ENCODE data around the gene DIP2C. TPM values are rescaled to one million over a fixed set of nuclear protein-coding genes. Genes with fewer than 3 reads are reported as not detected.

Gene DIP2C
- total RNA-seq, 4 donors from 2014 or later, result 13.4 to 32.0 (median 18.4) TPM

- H3K9me3 ChIP-seq, result no peaks in the 10 kb centered on the region
- in situ Hi-C loops (cut with MboI; ENCODE audit: low pct_ligation_motif_present in 1 of 4, low pct_unique_long_range_greater_than_20kb in 1 of 4, low sequenced_read_pairs in 3 of 4), result no loop called here
- no peak overlapping the region for H3K4me3 ChIP-seq
- no peaks in the 10 kb centered on the region for H3K36me3 ChIP-seq
- 91 to 96% methylated on average over 5 to 23 of the region's 23 CpGs for WGBS, 2 donors (ENCODE audit: low coverage in 1 of 2)
- no peak overlapping the region for H3K27ac ChIP-seq
- intact Hi-C loops (cut with DNase I; ENCODE audit: low total_unique reads), result no loop called here
- DNase-seq, result no peak
- H3K27me3 ChIP-seq, result no peaks in the 10 kb centered on the region
- TF ChIP-seq POLR2A (IDR thresholded peaks at IDR 0.05) (no peak), CTCF (IDR thresholded peaks at IDR 0.05) (no peak), EP300 (IDR thresholded peaks at IDR 0.05; ENCODE audit: low read depth) (no peak)
- H3K4me1 ChIP-seq, result peaks cover 6 to 18% (median 12%) of the 10 kb centered on the region in 4 donors
Measured at GRCh38 chr10:630581-631073, 58.8 kb downstream of the DIP2C start.

DNA sequence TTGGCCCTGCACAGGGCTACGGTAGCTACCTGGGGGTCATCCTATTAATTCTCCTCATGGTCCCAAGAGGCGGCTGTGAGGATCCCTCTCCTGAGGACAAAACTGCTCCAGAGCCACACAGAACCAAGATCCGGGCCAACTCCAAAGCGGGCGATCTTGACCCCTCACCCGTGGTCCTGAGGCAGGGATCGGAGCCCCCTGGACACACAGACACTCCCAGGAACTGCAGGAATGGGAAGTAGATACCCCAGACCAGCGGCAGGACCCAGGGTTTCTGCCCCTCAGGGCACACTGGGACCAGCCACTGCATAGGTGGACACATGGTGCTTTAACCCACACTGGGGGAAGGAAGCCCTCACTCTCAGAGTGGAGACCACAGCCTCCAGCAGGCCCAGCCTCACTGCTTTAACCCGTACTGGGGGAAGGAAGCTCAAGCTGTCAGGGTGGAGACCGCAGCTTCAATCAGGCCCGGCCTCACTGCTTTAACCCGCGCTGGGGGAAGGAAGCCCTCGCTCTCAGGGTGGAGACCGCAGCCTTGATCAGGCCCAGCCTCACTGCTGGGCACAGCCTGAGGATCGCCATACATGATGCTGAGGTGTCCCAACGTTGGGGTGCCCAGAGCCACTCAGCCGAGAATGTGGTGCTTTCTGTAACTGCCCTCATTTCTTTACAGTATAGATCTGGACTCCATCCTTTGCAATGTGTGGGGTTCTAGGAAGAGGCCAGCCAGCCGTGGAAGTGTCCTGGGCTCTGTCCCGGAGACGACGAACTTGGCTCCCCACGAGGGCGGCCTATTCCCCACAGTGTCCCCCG, 60.1 kb downstream of the DIP2C start:
- Histone ChIP-seq H3K4me1 (peaks cover 10 to 30% (median 21%) of the 10 kb centered on the region in 4 donors), H3K9me3 (no peaks in the 10 kb centered on the region), H3K36me3 (no peaks in the 10 kb centered on the region), H3K4me3 (no peak overlapping the region), H3K27ac (peak overlapping the region in 1 of 4 donors; percentile 10), H3K27me3 (no peaks in the 10 kb centered on the region)
- no peak for DNase-seq
- intact Hi-C loops (cut with DNase I; ENCODE audit: low total_unique reads), result no loop called here
- in situ Hi-C loops (cut with MboI; ENCODE audit: low pct_ligation_motif_present in 1 of 4, low pct_unique_long_range_greater_than_20kb in 1 of 4, low sequenced_read_pairs in 3 of 4), result no loop called here
- TF ChIP-seq POLR2A (IDR thresholded peaks at IDR 0.05) (no peak), CTCF (IDR thresholded peaks at IDR 0.05) (no peak), EP300 (IDR thresholded peaks at IDR 0.05; ENCODE audit: low read depth) (no peak), POLR2AphosphoS5 (IDR thresholded peaks at IDR 0.05) (no peak)
- 77 to 78% methylated on average over 1 to 24 of the region's 25 CpGs for WGBS, 2 donors (ENCODE audit: low coverage in 1 of 2)

GRCh38 chr10:628386-629045, 61.0 kb downstream of the DIP2C start:
- DNase-seq, result no peak
- H3K4me3 ChIP-seq, result no peak overlapping the region
- WGBS, 2 donors (ENCODE audit: low coverage in 1 of 2), result 93 to 100% methylated on average over 1 to 19 of the region's 19 CpGs
- TF ChIP-seq EP300 (IDR thresholded peaks at IDR 0.05; ENCODE audit: low read depth) (no peak), CTCF (IDR thresholded peaks at IDR 0.05) (no peak), POLR2AphosphoS5 (IDR thresholded peaks at IDR 0.05) (no peak), POLR2A (IDR thresholded peaks at IDR 0.05) (no peak)
- peak overlapping the region in 1 of 4 donors; percentile 10 for H3K27ac ChIP-seq
- intact Hi-C loops (cut with DNase I; ENCODE audit: low total_unique reads) (no loop called here), in situ Hi-C loops (cut with MboI; ENCODE audit: low pct_ligation_motif_present in 1 of 4, low pct_unique_long_range_greater_than_20kb in 1 of 4, low sequenced_read_pairs in 3 of 4) (no loop called here)
- H3K9me3 ChIP-seq, result no peaks in the 10 kb centered on the region
- H3K27me3 ChIP-seq, result no peaks in the 10 kb centered on the region
- peaks cover 10 to 31% (median 23%) of the 10 kb centered on the region in 4 donors for H3K4me1 ChIP-seq
- H3K36me3 ChIP-seq, result no peaks in the 10 kb centered on the region

Measured in transverse colon (tissue), 4 donors.